ENCODE data around the gene DYNLT1. TPM values are rescaled to one million over a fixed set of nuclear protein-coding genes. Genes with fewer than 3 reads are reported as not detected.

The DYNLT1 gene
- total RNA-seq, 1 donor from 2014 or later = 126 TPM

DNA sequence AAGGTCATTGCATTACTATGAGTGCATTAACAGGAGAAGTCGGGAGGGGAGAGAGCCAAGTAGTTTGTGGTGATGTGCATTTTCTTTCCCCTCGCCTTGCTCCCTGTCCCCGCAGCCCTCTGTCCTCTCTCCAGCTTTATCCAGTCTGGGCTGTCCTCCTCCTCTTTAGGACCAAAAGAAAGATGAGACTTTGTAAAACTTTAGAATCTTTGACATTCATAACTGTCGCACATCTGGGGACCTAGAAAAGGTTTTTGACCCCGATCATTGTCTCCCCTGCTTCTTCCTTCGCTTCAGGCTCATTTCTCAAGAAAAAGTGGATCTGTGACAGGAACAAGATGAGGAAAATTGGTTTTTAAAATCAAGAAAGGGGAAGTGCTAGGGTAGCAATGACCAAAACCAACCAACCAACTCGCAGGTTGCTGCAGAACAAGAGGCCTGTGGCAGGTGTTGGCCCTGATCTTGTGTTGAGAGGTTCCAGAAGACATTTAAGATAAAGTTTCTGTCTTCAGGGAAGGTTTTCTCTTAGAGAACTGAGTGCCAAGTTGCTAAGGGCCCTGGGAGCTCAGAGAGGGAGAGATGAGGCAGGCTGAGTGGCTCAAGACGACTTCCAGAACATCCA lies 22.9 kb upstream of the DYNLT1 start:
- intact Hi-C loops (cut with micrococcal nuclease) = no loop called here
- H3K4me1 ChIP-seq = no peaks in the 10 kb centered on the region

DNA sequence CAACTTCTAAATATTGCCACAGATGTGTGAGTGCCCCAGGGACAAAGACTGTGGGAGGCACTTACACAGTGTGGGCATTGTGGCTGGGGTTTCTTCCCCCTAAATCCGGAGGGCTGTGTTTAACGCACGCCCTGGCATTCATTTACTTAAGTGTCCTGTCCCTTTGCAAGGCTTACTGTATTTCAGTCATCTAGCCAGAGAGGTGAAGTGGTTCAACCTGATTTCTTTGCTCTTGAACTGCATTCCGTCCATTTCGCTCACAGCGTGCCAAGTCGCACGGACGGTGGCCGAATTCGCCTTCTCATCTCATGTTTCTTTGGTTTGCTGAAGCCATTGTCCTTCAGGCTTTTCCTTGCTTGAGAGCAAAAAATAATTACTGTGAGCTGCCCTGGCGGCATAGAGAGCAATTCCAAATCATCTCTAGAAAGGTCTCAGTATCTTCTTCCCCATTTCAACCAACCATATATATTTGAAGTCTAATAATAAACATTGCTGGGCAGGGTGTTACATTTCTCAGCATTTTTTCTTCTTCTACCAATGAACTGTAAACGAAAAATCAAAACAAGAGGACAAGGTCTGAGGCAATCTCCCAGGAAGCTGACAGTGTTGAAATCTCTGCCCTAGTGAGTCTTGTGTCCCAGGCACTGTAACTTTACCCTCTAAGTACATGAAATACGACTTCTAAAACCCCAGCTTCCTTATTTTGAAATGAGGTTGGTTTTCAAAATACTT lies 22.3 kb upstream of the DYNLT1 start:
- H3K9me3 ChIP-seq (replicated peaks) = no peaks in the 10 kb centered on the region
- no peaks in the 10 kb centered on the region for H3K36me3 ChIP-seq
- intact Hi-C loops (cut with micrococcal nuclease) = no loop called here
- TF ChIP-seq, protein P1, sequence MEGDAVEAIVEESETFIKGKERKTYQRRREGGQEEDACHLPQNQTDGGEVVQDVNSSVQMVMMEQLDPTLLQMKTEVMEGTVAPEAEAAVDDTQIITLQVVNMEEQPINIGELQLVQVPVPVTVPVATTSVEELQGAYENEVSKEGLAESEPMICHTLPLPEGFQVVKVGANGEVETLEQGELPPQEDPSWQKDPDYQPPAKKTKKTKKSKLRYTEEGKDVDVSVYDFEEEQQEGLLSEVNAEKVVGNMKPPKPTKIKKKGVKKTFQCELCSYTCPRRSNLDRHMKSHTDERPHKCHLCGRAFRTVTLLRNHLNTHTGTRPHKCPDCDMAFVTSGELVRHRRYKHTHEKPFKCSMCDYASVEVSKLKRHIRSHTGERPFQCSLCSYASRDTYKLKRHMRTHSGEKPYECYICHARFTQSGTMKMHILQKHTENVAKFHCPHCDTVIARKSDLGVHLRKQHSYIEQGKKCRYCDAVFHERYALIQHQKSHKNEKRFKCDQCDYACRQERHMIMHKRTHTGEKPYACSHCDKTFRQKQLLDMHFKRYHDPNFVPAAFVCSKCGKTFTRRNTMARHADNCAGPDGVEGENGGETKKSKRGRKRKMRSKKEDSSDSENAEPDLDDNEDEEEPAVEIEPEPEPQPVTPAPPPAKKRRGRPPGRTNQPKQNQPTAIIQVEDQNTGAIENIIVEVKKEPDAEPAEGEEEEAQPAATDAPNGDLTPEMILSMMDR (IDR thresholded peaks at IDR 0.05; ENCODE audit: borderline replicate concordance) = no peak
- H3K27ac ChIP-seq (replicated peaks) = no peak overlapping the region
- DNase-seq = no peak
- no peaks in the 10 kb centered on the region for H3K4me1 ChIP-seq
- no peak overlapping the region for H3K4me3 ChIP-seq
- no peaks in the 10 kb centered on the region for H3K27me3 ChIP-seq (ENCODE audit: low read depth)

More for the DNA sequence above, 22.9 kb upstream of the DYNLT1 start:
- Histone ChIP-seq H3K4me3 (no peak overlapping the region), H3K9me3 (replicated peaks) (no peaks in the 10 kb centered on the region), H3K27ac (replicated peaks) (no peak overlapping the region), H3K36me3 (no peaks in the 10 kb centered on the region), H3K27me3 (ENCODE audit: low read depth) (no peaks in the 10 kb centered on the region)
- DNase-seq = no peak
- TF ChIP-seq, protein P1 (IDR thresholded peaks at IDR 0.05; ENCODE audit: borderline replicate concordance) = no peak

DNA sequence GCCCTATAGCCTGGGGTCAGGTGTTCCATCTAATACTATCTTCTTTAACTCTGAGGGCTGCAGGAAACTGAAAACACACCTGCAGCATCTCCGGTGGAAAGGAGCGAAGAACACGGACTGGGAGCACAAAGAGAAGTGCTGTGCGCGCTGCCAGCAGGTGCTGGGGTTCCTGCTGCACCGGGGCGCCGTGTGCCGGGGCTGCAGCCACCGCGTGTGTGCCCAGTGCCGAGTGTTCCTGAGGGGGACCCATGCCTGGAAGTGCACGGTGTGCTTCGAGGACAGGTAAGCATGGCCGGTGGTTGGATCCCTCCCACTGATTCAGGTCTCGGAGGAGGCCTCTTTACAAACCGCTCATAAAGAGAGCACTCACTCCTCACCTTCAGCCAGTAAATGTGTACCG lies 20.8 kb upstream of the DYNLT1 start:
- intact Hi-C loops (cut with micrococcal nuclease) = no loop called here
- Histone ChIP-seq H3K36me3 (no peaks in the 10 kb centered on the region), H3K27ac (replicated peaks) (no peak overlapping the region), H3K27me3 (ENCODE audit: low read depth) (no peaks in the 10 kb centered on the region), H3K4me1 (no peaks in the 10 kb centered on the region), H3K4me3 (no peak overlapping the region), H3K9me3 (replicated peaks) (no peaks in the 10 kb centered on the region)
- TF ChIP-seq, protein P1 (IDR thresholded peaks at IDR 0.05; ENCODE audit: borderline replicate concordance) = no peak
- no peak for DNase-seq

DNA sequence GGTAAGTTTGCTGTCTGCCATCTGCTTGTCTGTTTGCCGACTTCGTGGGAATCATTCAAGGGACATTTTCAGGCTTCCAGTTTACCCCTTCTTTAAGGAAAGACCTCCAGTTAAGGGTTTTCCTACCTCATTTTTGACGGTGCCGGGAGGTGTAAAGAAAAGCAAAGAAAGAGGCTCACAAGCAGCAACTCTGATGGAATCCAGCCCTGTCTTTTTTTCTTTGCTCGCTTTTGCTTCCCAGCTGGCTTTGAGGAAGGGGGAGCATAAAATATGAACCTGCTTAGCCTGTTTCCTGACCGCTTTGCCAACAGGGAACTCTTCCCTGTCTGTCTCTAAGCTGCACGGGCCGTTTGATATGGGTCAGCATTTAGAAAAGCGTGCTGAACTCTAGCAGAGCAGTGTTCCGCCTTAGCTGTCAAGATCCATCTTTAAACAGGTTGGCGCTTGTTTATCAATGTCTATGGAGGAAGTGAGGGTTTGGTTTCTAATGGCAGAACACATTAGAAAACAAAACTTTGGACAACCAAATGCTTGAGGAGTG lies 19.2 kb upstream of the DYNLT1 start:
- peak overlapping the region; percentile 36 for H3K27ac ChIP-seq (replicated peaks)
- H3K36me3 ChIP-seq = no peaks in the 10 kb centered on the region
- no peak for DNase-seq
- no peaks in the 10 kb centered on the region for H3K4me1 ChIP-seq
- H3K9me3 ChIP-seq (replicated peaks) = no peaks in the 10 kb centered on the region
- H3K27me3 ChIP-seq (ENCODE audit: low read depth) = no peaks in the 10 kb centered on the region
- TF ChIP-seq, protein P1 (IDR thresholded peaks at IDR 0.05; ENCODE audit: borderline replicate concordance) = no peak
- peak overlapping the region; percentile 37 for H3K4me3 ChIP-seq
- intact Hi-C loops (cut with micrococcal nuclease) = no loop called here

DNA sequence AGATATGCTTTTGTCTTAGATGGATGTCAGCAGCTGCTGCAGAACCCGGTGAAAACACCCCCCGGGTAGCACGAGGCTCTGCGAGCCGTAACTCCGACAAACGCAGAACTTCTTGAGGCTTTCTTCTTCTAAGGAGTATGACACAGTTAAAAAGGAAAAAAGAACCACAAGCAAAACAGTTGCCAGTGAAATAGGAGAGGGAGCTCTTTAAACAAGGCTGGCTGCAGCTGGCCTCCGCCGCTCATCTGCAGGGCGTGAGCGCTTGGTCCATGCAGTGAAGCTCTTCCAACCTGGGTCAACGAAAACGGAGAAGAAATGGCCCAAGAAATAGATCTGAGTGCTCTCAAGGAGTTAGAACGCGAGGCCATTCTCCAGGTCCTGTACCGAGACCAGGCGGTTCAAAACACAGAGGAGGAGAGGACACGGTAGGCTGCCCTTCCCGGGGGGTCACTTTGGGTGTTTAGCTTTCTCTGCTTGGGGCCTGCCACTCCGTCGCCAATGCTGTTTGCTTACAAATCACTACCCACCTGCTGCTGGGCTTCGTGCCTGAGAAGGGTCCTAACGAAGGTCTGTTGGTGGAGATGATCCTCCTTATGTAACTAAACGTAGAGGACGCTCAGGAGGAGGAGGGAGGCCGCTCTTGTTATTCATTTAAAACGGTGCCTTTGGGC lies 18.5 kb upstream of the DYNLT1 start:
- intact Hi-C loops (cut with micrococcal nuclease) = no loop called here

More for the DNA sequence above, 18.5 kb upstream of the DYNLT1 start:
- no peak for DNase-seq
- TF ChIP-seq, protein P1 (IDR thresholded peaks at IDR 0.05; ENCODE audit: borderline replicate concordance) = no peak
- Histone ChIP-seq H3K36me3 (no peaks in the 10 kb centered on the region), H3K4me3 (peak overlapping the region; percentile 37), H3K27me3 (ENCODE audit: low read depth) (no peaks in the 10 kb centered on the region), H3K9me3 (replicated peaks) (no peaks in the 10 kb centered on the region), H3K4me1 (no peaks in the 10 kb centered on the region), H3K27ac (replicated peaks) (peak overlapping the region; percentile 36)

Measured in left ventricle myocardium inferior (tissue), 1 donor.